GM20431 (cell line): ENCODE data around the gene MPV17L2.

Source experiments
- in situ Hi-C: fragments of 300-500 bp; cut with MseI, MboI; formaldehyde crosslinking; loops from one replicate; pipeline ENCODE4 v1.15.0; 2020; ENCODE audit warnings: low sequenced_read_pairs; ENCODE audit not compliant: unreplicated experiment

The MPV17L2 gene

GRCh38 chr19:18230941-18231734 lies 38.1 kb downstream of the MPV17L2 start:
- in situ Hi-C loops = no loop called here

- in situ Hi-C loops = no loop called here
Observed at GRCh38 chr19:18231775-18232174, 38.8 kb downstream of the MPV17L2 start.

GRCh38 chr19:18232540-18233223 lies 39.7 kb downstream of the MPV17L2 start:
- in situ Hi-C loops = no loop called here

GRCh38 chr19:18233224-18233825 lies 40.3 kb downstream of the MPV17L2 start:
- in situ Hi-C loops = no loop called here

GRCh38 chr19:18234194-18234593 lies 41.2 kb downstream of the MPV17L2 start:
- in situ Hi-C loops = no loop called here

- in situ Hi-C loops = no loop called here
Observed at GRCh38 chr19:18239303-18239702, 46.3 kb downstream of the MPV17L2 start.

GRCh38 chr19:18245297-18245696 lies 52.3 kb downstream of the MPV17L2 start:
- in situ Hi-C loops = no loop called here
